Inferior parietal cortex (tissue), 1 donor: Measurements from ENCODE around the gene NME1.
"Not testable (repeated sequence)": the region's sequence is repeated elsewhere in the genome, so short reads cannot be mapped to it uniquely, and the experiment has no call there.

Experiments
- DNase-seq: peaks from one replicate; pipeline ENCODE4 v3.0.0-alpha.2; 2016; ENCODE audit errors: extremely low spot score

Gene NME1

DNA sequence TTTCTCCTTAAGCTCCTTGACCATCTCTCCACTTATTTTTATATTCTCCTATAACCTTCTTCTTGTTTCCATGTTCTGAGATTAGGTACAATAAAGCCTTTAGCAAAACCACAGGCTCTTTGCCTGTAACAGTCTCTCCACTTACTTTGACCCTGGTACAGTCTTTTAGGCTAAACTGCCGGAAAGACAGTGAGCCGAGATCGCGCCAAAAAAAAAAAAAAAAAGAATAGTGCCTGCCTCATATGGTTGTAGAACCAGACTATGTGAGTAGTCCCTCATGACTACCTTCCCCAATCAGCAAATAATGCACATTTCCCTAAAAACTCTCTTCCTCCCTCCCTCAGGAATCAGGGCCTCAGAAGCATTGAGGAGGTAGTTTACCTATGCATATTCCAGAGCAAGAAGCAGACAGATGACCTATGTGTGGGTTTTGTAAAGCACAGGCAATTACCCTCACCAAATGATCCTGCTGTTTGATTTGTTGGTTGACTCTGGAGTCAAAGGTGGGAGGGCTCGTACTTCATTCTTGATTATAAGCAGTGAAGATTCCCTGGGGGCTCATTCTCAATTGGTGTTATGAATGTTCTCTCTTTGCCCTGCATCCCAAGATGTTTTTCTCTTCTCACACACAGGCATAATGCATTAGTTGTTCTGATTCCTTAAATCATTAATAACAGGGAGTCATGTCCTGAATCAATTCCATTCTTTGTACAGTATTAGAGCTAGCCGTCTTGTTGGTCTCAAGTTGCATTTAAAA is 8.9 kb upstream of the NME1 start:
- DNase-seq = no peak

- DNase-seq = no peak
These were observed 5.7 kb upstream of the NME1 start for GRCh38 chr17:51147650-51148049.

GRCh38 chr17:51149163-51149562 is 4.2 kb upstream of the NME1 start:
- no peak for DNase-seq

DNA sequence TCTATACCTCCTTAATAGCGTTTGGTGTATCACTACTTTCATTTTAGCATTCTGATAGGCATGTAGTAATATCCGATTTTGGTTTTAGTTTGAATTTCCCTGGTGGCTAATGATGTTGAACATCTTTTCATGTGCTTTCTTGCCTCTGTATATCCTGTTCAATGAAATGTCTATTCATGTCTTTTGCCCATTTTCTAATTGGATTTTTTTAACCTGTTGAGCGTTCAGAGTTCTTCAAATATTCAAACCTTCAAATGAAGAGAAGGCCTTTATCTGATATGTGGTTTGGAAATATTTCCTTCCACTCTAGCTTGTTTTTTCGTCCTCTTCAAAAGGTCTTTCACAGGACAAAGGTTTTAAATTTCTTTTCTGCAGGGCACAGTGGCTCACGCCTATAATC is 2.4 kb upstream of the NME1 start:
- no peak for DNase-seq

GRCh38 chr17:51152766-51153209 is 571 bp upstream of the NME1 start:
- no peak for DNase-seq

DNA sequence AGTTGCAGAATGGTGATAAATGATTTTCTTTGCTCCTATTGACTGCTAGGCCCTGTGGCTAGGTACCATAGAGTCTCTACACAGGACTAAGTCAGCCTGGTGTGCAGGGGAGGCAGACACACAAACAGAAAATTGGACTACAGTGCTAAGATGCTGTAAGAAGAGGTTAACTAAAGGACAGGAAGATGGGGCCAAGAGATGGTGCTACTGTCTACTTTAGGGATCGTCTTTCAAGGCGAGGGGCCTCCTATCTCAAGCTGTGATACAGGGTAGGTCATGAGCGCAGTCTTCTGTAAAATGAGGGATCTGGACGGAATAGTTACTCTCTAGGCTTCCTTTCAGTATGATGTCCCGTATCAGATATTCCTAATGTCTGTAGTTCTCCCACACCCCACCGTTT is 817 bp downstream of the NME1 start:
- no peak for DNase-seq

DNA sequence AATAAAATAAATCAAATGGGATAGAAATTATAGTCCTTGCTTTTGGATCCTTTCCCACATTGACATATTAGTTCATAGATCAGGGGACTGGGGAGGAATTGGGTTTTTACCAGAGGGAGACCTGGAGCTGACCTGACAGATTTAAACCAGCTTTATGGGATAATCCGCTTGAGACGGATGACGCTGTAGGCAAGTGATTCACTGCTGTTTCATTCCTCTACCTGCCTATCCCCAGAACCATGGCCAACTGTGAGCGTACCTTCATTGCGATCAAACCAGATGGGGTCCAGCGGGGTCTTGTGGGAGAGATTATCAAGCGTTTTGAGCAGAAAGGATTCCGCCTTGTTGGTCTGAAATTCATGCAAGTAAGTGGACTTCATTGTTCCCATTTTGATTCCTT is 2.1 kb downstream of the NME1 start:
- no peak for DNase-seq

GRCh38 chr17:51159604-51160003 is 6.2 kb downstream of the NME1 start:
- DNase-seq = no peak

GRCh38 chr17:51161541-51161940 is 8.2 kb downstream of the NME1 start:
- no peak for DNase-seq

DNA sequence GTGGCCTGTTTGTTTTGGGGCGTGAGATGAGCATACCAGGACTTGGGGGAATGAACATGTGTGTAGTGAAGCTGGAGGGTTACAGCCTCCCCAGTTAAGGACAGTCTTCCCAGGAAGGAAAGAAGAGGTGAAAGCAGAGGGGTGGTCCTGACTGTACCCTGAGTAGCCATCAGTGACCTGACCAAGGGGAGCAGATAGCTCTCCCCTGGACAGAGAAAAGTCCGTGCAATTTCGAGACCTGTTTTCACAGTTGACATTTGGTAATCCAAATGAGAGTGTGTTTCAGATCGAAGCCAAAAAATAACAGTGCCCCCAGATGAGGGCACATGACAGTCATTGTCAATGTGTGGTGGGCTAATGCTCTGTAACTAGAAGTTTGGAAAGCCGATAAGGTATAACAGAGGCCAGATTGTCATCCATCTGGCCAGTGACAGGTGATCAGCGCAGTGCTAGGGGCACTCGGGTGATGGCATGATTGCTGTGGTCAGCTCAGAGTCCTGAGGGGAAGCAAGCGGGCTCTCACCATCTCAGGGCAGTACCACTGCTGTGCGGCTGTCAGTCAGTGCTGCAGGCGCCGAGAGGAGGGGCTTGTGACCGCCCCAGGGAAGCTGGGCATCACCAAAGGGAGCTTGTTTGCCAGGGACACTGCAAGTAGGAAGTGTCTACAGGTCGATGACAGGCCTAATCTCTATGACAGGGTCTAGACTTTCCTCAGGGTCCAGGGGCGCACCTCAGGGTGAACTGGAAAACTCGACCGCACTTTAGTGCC is 11.7 kb downstream of the NME1 start:
- no peak for DNase-seq

GRCh38 chr17:51165680-51166197 is 12.4 kb downstream of the NME1 start:
- no peak for DNase-seq

DNA sequence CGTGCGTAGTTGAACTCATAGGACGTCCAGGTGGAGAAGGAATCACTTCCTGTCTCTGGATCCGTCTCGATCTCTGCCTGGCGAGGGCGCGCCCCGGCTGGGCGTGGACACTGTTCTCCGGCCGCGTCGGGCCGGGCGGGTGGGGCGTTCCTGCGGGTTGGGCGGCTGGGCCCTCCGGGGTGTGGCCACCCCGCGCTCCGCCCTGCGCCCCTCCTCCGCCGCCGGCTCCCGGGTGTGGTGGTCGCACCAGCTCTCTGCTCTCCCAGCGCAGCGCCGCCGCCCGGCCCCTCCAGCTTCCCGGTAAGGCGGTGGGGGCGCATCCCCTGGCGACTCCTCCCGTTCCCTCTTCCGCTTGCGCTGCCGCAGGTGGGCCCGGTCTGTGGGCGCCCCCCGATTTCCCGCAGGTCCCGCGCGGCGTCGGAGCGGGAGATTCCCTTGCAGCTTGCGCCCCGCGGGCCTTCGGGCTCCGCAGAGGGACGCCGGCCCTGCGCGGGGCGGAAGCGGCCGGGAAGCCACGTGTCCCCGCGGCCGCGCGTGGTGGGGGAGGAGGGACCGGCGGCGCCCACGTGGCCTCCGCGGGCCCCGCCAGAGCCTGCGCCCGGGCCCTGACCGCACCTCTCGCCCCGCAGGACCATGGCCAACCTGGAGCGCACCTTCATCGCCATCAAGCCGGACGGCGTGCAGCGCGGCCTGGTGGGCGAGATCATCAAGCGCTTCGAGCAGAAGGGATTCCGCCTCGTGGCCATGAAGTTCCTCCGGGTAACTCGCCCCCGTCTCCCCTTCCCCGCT is 13.0 kb downstream of the NME1 start, which contains the start of gene NME2:
Gene NME2, plus strand, starts transcription at position 214 of the 789 bp plus-strand sequence. Its CDS starts 420 bp downstream, at position 634.
- peak; percentile 67 for DNase-seq

- DNase-seq = no peak
These were observed 13.9 kb downstream of the NME1 start for GRCh38 chr17:51166987-51167931.

DNA sequence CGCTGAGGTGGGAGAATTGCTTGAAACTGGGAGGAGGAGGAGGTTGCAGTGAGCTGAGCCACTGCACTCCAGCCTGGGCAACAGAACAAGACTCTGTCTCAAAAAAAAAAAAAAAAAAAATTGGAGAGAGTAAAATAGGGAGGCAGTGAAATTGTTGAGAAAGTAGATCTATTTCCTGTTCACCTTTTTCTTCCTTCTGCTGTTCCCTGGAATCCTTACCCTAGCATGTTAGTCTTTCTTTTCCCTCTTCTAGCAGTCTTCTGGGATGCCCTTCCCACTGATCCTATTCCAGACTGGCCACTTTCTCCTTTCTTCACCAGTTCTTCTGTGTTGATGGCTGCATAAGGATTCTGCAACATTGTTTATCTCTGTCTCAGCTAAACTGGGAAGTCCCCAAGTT is 16.0 kb downstream of the NME1 start:
- no peak for DNase-seq

DNA sequence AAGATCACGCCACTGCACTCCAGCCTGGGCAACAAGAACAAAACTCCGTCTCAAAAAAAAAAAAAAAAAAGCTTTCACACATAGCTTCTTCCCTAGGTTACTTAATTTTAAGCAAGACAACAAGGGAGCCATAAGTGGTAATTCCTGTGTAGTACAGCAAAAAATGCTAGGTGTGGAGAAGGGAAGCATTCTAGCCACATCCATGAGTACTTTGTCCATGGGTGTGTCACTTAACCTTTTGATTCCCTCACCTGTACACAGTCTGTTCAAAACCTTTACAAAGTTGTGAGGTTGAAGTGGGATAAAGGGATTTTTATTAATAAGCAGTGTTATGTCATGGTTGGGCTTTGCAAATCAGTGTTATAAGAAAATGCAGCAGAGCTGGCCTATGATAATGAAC is 17.4 kb downstream of the NME1 start:
- DNase-seq = no peak

DNA sequence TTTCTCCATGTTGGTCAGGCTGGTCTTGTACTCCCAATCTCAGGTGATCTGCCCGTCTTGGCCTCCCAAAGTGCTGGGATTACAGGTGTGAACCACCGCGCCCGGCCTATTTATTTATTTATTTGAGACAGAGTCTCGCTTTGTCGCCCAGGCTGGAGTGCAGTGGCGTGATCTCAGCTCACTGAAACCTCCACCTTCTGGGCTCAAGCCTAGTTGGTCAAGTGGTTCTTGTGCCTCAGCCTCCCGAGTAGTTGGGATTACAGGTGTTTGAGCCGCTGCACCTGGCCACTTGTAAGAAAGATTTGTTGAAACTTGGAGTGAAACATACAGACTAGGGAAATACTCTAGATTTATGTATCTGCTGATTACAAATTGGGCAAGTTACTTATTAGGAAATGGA is 18.7 kb downstream of the NME1 start:
- DNase-seq = not testable (repeated sequence)

GRCh38 chr17:51180486-51180885 is 27.1 kb downstream of the NME1 start:
- no peak for DNase-seq

- DNase-seq = no peak
These were observed 30.8 kb downstream of the NME1 start for GRCh38 chr17:51184124-51184523.

DNA sequence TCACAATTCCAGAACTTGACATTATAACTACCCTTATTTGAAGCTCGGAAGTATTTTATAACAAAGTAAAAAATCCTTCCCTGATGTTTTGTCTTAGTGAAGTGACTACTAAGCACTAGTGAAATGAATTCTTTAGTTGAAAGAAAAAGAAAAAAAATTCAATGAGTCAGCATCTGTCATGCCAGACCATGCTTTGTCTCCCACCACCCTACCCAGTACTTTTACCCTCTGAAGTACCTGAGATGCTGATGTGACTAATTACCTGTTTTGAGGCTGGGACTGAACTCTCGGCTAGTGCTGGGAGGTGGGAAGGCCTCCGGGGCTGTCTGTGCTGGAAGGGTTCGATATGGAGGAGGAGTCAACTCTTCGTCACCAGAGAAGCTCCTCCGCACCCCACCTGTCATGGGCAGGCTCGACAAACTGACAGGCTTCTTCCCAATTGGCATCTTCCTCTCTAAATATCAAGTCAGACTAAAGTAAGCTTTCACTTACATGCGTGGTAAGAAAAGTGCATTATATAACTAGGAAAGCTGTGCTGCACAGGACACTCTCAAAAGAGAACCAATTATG is 32.5 kb downstream of the NME1 start:
- DNase-seq = no peak

DNA sequence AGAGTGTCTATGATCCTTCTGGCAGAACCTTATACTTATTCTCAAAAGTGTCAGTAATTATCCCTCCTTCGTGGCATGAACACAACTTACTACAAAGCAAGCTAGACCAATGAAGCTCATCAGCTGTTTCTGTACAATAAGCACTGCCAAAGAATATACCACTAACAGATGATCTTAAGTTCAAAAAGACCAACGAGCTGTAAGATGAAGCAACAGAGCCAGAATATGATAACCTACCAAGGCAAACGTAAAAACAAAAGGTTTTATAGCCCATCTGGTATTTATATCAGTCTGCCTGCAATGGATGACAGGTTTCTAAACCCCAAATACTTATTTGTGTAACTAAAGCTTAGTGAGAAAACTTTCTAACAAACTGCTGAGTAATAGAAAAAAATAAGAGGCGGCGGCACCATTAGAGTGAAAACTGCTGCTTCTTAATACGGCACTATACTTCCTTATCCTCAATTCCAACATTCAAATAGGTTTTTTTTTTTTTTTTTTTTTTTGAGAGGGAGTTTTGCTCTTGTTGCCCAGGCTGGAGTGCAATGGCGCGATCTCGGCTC is 35.0 kb downstream of the NME1 start:
- DNase-seq = no peak
